WI38 (cell line): ENCODE results near the gene LRRC61.

ENCODE experiments used
- H3K4me3 ChIP-seq: 2 replicates; pipeline ENCODE4 v1.5.1; 2011; ENCODE audit warnings: low read depth, mild to moderate bottlenecking, control low read depth, low read length
- TF ChIP-seq, protein P1 (sequence below): IDR thresholded peaks from 2 replicates; pipeline ENCODE4 v1.5.1; 2012; ENCODE audit warnings: low read depth, mild to moderate bottlenecking, control low read depth, low read length

LRRC61 gene

GRCh38 chr7:150371131-150371995 is 48.2 kb downstream of the LRRC61 start:
- no peak overlapping the region for H3K4me3 ChIP-seq

DNA sequence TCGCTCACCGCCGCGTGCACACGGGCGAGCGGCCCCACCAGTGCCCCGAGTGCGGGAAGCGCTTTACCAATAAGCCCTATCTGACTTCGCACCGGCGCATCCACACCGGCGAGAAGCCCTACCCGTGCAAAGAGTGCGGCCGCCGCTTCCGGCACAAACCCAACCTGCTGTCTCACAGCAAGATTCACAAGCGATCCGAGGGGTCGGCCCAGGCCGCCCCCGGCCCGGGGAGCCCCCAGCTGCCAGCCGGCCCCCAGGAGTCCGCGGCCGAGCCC is 48.8 kb downstream of the LRRC61 start:
- TF ChIP-seq, protein P1, sequence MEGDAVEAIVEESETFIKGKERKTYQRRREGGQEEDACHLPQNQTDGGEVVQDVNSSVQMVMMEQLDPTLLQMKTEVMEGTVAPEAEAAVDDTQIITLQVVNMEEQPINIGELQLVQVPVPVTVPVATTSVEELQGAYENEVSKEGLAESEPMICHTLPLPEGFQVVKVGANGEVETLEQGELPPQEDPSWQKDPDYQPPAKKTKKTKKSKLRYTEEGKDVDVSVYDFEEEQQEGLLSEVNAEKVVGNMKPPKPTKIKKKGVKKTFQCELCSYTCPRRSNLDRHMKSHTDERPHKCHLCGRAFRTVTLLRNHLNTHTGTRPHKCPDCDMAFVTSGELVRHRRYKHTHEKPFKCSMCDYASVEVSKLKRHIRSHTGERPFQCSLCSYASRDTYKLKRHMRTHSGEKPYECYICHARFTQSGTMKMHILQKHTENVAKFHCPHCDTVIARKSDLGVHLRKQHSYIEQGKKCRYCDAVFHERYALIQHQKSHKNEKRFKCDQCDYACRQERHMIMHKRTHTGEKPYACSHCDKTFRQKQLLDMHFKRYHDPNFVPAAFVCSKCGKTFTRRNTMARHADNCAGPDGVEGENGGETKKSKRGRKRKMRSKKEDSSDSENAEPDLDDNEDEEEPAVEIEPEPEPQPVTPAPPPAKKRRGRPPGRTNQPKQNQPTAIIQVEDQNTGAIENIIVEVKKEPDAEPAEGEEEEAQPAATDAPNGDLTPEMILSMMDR, result no peak
- no peak overlapping the region for H3K4me3 ChIP-seq

More at GRCh38 chr7:150371131-150371995, 48.2 kb downstream of the LRRC61 start:
- TF ChIP-seq, protein P1, result no peak

DNA sequence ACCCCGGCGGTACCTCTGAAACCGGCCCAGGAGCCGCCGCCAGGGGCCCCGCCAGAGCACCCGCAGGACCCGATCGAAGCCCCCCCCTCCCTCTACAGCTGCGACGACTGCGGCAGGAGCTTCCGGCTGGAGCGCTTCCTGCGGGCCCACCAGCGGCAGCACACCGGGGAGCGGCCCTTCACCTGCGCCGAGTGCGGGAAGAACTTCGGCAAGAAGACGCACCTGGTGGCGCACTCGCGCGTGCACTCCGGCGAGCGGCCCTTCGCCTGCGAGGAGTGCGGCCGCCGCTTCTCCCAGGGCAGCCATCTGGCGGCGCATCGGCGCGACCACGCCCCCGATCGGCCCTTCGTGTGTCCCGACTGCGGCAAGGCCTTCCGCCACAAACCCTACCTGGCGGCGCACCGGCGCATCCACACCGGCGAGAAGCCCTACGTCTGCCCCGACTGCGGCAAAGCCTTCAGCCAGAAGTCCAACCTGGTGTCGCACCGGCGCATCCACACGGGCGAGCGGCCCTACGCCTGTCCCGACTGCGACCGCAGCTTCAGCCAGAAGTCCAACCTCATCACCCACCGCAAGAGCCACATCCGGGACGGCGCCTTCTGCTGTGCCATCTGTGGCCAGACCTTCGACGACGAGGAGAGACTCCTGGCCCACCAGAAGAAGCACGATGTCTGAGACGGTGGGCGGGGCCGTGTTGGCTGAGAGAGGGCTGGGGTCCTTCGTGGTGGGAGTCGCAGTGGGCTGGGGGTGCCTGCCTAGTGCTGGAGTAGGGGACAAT is 49.3 kb downstream of the LRRC61 start:
- TF ChIP-seq, protein P1, result no peak
- no peak overlapping the region for H3K4me3 ChIP-seq

GRCh38 chr7:150373049-150373801 is 50.1 kb downstream of the LRRC61 start:
- no peak overlapping the region for H3K4me3 ChIP-seq
- TF ChIP-seq, protein P1, result no peak

- H3K4me3 ChIP-seq, result no peak overlapping the region
- TF ChIP-seq, protein P1, result no peak
These were observed 50.9 kb downstream of the LRRC61 start for GRCh38 chr7:150374026-150374425.

- no peak overlapping the region for H3K4me3 ChIP-seq
- TF ChIP-seq, protein P1, result no peak
These were observed 51.3 kb downstream of the LRRC61 start for GRCh38 chr7:150374472-150374871.
